HG03139 (cell line): Measurements from ENCODE around the gene CFAP57.

Experiments
- ATAC-seq: cut with Tn5 transposase; IDR thresholded peaks from one replicate; pipeline ENCODE4 v1.9.1; 2021; ENCODE audit not compliant: unreplicated experiment

The CFAP57 gene

DNA sequence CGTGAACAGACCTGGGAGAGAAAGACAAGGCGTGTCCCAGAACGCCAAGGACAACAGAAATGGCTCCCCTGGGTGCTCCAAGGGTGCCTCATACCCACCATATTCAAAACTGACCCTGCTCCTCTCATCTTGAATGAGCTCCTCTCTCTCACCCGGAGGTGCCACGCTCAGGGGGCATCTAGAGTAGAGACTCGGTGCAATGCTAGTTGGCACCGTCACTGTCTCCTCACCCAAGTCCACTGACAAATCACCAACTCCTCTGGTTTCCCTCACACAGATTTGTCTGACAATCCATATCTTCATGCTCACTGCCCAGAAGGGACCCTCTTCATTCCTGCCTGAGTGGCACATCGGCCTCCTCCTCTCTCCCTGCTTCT, 102.7 kb downstream of the CFAP57 start:
- ATAC-seq, result no peak

DNA sequence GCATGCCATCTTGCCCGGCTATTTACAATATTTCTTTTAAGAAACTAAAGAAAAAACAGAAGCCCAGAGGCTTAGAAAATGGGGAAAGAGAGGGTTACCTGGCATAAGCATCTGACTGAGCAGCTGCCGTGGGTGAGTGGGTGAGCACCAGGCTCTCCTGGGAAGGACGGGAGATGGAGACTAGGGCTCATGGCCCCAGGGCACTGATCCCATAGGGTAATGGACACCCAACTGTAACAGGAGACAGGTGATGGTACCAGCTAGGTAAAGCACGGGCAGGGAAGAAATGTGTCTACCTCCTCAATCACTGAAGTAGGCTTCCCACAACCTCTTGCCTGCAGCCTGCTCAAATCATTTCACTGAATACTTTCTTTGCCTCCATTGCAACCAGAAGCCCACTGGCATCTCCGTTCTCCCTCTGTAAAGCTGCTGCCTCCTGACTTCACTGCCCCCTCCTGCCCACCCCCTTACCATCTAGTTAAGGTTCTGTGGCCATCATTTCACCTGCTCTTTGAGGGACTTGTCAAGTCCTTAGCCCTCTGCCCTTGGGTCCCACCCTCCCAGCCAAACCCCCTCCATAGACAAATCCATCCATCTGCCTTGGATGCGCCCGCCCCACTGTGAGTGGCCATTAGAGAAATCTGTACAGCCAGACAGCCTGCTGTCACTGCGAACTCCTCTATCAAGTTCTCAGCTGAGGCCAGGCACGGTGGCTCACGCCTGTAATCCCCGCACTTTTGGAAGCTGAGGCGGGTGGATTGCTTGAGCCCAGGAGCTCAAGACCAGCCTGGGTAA, 103.9 kb downstream of the CFAP57 start:
- no peak for ATAC-seq

DNA sequence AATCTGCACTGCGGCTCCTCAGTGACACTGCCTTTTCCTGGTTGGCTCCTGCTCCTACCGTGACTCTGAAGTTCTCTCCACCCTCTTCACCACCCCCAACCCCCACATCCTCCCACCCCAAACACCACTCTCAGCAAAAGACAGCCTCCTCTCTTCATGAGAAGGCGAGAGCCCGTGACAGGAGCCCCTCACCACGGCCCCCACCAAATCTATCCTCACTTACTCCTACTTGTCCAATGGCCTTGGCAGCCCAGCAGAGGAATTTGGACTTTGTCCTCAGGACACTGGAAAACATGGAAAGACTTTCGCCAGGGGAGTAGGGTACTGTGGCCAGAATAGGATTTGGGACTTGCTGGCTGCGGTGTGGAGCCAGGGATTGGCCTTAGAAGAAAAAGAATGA, 104.5 kb downstream of the CFAP57 start:
- ATAC-seq, result no peak

DNA sequence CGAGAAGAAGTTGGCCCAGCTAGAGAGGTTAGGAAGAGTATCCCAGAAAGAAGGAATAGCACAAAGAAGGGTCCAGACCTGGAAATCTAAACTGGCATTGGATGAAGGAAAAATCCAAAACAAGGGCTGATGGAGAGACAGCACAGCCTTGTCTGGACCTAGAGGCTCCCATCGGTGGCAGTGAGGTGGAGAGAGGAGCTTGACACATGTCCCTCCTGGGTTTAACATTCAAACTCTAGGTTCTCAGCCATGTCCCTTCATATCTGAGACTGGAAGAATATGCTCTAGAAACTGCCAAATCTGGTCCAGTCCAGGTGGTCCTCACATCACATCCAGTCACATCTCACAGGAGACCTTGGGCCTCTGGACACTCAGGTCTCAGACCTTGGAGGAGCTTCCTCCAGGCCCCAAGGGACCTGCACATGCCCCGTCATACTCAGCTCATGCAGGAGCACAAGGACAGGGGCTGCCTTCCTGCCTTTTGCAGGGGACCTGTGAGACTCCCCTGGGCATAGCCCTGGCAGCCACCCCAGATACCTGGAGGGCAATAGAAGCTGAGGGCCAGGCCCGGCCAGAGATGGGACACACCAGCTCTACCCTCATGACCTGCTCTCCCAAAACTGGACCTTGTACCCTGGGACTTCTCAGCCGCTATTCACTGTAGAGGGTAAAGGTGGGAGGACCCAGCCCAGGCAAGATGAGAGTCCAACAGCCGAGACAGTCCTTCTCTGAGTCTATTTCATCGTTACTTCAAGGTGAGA, 105.2 kb downstream of the CFAP57 start:
- no peak for ATAC-seq

DNA sequence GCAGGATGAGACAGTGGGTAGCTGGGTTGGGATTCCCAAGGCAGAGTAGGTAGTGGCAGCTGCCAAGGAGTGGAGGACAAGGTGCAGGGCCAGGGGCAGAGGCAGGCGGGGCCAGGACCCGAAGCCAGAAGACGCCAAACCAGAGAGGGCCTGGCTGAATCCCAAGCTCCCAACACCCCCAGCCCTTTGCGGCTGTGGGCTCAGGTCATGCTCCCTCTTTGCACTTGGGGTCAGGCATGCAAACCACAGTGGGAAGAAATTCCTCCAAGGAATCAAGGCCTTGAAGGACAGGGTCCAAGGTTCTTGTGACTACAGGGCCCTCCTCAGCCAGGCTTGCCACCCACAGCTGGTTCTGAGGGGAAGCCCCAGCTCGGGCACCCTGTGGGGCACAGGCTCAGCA, 107.0 kb downstream of the CFAP57 start:
- ATAC-seq, result no peak

DNA sequence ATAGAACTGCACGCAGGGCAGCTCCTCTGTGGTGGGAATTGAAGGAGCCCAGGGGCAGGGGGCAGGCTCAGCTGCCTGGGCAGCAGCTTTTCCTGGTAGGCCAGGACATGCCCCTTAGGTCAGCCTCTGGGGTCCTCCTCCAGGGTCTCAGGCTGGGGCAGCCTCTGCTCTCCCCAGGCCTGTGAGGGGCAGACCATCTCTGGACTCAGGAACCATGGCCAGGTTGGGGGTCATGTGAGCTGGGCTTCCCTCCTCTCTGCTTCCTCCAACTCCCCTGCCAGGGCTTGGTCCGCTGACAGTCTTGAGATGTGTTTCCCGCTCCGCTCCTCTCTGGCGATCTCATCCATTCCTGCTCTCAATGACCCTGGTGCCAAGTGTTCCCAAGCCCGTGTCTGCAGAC, 107.5 kb downstream of the CFAP57 start:
- ATAC-seq, result no peak

DNA sequence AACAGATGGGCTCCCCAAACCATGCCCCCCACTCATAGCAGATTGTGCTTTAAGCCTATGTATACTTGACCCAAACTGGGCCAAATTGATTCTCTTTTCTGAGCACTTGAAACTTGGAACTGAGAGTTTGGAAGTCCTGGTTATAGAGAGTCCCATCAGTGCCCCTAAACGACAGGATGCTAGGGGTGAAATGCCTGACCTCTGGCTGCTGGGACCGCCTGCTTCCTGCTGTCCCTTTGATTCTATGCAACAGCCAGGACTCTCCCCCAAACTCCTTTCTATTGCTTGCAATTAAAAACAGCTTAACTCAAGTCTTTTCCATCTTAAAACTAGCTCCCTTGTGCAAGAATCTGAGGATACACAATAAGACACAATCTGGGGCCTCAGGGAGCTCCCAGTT, 108.6 kb downstream of the CFAP57 start:
- no peak for ATAC-seq

DNA sequence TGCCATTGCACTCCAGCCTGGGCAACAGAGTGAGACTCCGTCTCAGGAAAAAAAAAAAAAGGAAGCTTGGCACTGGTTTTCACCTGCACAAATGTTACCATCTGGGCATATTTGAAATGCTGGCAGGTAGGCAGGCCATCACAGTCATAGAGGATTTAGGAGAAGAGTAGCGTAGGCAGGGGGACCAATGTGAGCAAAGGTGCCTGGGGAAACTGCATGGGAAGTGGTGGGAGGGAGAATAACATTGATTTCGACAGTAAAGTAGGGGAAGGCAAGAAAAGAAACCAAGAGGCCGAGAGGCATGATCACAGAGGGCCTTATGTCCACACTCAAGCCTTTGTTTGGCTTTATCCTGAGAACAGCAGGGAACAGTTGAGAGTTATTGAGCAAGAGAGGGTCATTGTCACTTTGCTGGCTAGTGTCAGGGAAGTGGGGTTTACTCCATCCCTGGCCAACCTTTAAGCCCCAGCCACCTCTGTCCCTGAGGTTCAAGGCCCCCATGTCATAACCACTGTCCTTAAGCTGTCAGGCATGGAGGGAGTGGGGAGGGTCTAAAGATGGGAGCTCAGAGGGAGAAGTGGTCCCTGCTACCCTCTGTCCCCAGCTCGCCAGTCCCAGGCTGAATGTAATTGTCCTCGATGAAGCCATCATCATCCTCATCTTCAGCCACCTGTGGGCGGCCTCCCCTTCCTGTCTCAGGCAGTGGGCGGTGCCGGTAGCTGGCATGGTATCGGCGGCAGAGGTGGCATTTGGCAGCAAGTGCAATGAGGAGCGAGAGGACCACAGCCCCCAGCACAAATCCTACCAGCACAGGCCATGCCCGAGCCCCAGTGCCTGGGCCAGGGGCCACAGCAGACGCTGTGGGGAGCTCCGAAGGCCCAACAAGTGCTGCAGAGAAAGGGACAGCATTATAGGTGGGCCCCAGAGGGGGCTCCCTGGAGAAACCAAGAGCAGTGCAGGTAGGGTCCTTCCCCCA, 110.4 kb downstream of the CFAP57 start:
- ATAC-seq, result no peak

DNA sequence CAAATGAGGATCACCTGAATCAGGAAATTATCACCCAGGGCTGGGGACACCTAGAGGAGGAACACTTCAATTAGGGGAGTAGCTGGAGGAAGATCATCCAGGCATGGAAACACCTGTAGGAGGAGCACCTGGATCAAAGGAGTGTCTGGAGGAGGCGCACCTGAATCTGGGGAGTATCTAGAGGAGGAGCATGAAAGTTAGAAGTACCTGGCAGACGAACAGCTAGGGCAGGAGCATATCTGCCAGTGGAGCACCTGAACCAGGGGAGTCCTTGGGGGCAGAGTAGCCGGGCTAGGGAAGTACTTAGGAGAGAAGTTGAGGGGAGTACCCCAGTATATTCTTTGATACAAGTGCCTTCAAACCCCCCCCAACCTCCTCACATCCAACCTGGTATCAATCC, 111.9 kb downstream of the CFAP57 start:
- no peak for ATAC-seq

DNA sequence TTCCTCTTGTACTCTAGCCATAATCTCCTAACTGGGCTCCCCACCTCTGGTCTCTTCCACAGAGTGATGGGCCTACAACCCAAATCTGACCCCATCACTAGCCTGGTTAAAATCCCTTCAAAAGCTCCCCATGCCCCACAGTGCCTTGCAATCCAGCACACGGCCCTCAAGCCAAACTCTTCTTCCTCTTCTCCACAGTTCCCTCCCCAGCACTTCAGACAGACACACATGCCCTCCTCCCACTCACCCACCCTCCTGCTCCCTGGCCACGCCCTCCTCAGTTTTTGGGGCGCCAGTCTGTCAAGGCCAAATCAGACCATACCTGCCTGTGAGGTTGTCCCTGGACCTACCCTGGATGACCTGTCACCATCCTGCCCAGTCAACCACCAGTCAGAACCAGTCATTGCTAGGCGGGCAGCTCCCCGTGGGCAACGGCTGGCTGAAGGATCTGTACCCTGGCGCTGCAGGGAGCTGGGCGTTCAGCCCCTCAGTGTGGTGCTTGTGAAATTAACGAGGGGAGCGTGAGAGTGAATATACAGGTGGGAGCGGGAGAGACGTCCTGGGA, 112.5 kb downstream of the CFAP57 start:
- no peak for ATAC-seq

DNA sequence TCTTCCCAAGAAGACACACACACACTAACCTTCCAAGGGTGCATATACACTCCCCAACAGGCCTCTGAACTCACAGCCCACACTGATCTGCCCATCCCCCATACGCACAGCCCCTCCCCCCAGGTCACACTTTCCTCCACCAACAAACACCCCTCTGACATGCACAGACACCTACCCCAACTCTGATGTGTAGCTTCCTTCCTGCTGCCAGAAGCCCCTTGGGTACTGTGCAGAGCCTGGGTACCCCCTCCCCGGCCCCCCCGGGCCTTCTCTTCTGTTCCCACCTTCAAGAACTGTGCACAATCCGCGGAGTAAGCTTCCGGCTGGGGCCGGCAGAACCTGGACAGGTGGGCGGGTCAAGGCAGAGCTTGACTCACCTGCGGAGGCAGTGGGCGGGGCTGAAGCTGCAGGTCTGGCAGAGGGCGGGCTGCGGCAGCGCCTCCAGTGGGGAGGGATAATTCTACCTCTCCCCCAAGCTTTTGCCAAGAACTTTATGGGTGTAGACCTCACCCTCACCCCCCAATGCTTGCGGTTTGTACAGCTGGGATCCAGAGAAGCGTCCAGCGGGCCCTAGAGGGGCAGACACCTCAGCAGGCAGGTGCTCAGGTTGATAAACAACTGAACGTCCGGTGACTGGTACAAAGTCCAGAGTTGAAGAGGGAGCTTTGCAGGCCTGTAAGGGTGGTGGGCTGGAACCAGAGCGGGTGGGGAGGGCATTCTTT, 113.3 kb downstream of the CFAP57 start, which contains the start of gene C1orf210:
Gene C1orf210, minus strand, starts transcription at position 313 of the 722 bp plus-strand sequence. CDS start 2,311 bp downstream, outside the sequence.
- no peak for ATAC-seq

DNA sequence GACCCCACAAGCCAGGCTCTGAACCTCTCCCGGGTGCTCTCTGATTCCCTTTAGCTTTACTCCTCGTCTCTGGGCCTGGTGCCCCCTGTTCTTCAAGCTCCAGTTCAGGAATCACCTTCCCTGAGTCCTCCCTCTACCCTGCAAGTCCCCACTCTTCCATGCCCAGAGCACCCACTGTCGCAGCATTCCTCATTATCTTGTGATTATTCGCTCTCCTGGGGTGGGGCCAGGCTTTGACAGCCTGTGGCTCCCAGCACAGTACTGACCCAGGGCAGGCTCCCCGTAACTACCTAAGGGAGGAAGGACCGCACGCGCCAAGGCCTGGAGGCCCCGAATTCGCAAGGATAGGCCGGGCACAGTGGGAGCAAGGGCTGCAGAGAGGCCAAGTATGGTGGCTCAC, 114.0 kb downstream of the CFAP57 start:
- ATAC-seq, result no peak

DNA sequence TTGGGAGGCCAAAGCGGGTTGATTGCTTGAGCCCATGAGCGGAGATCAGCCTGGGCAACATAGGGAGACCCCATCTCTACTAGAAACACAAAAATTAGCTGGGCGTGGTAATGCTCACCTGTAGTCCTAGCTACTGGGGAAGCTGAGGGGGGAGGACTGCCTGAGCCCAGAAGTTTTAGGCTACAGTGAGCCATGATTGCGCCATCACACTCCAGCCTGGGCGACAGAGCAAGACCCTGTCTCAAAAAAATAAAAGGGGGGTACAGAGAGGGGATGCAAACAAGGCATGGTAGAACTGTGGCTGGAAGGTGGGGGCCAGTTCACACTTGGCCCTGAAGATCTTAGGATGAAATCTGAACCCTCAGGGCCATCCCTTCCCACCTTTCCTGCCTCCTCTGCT, 114.4 kb downstream of the CFAP57 start:
- ATAC-seq, result no peak

DNA sequence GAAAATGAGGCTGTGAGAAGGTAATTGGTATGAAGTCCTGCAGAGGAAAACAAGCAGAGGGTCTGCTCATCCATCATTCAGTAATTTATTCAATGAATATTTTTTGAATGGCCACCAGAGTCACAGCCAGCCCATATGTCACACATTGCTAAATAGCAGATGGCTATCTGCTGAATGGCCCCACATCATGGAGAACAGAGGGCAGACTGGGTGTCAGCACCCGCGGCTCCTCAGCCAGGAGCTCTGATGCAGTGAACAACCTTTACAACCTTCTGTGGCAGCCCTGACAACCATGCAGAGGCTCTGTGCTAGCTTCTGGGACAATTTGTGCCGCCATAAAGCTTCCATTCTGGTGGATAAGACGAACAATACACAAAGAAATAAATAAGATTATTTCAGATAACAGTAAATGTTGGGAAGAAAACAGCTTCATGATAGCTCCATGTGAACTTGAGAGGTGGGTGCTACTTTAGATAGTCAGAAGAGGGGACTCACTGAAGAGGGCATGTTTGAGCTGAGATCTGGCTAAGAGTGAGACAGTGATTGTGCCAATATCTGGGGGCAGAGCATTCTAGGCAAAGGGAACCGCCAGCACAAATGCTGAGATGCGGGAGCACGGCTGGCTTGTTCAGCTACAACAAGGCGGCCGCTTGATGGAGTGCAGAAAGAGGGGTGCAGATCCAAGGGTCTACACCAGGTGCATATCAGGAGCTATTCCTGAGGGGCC, 116.1 kb downstream of the CFAP57 start:
- ATAC-seq, result no peak

DNA sequence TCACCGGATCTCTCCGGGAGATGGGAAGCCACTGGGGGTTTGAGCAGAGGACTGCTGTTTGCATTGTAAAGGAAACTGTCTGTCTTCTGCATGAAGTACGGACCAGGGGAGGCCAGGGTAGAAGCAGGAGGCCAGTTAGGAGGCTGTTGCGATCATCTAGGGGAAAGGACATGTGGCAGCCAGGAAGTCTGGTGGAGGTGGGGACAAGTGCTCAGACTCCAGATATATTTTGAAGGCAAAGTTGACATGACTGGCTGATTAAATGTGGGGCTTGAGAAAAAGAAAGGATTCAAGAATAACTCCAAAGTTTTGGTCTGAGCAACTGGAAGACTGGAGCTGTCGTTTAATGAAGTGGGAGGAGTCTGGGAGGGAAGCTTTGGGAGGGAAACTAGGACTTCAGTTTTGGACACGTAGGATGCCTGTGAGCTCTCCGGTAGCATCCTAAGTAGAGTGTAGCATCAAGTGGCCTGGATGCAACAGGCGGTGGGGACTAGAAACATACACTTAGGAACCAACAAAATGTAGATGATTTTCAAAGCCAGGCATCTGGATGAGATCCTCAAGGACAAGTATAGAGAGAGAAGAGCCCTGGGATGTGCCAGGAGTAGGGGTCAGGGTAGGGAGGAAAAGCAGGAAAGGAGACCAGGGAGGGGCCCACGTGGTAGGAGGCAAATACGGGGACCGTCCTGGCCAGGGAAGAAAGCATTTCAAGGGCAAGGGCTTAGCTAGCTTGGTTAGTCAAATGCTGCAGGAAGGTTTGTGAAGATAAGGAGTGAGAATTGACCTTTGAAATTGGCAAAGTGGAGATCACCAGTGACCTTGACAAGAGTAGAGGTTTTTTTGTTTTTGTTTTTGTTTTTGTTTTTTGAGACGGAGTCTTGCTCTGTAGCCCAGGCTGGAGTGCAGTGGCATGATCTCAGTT, 116.9 kb downstream of the CFAP57 start:
- ATAC-seq, result no peak

DNA sequence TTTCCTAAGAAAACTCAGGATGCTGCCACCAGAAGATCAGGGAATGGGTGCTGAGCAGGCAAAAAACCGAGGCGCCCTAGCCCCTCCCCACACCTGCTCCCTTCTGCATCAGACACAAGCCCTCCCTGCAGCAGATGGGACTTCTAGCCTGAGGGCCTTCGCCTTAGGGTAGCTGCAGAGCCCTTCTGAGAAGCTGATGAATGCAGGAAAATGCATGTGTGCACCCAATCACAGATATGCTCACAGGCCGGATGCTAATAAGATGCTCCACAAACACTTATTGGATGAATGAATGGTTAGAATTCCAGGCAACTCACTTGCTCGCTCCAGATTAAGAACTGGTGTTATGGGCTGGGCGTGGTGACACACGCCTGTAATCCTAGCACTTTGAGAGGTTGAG, 120.1 kb downstream of the CFAP57 start:
- ATAC-seq, result no peak

DNA sequence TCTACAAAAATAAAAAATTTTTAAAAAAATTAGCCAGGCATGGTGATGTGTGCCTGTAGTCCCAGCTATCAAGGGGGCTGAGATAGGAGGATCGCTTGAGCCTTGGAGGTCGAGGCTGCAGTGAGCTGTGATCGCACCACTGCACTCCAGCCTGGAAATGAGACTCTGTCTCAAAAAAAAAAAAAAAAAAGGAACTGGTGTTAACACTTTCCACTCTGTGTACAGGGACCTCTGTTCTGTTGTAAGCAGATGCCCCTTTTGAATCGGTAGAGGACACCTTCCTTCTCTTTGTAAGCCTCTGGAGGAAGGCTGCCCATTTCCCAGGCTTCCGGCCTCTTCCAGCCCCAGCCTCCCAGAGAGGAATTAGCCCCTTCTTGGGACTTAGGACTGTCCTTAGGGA, 120.5 kb downstream of the CFAP57 start:
- no peak for ATAC-seq

DNA sequence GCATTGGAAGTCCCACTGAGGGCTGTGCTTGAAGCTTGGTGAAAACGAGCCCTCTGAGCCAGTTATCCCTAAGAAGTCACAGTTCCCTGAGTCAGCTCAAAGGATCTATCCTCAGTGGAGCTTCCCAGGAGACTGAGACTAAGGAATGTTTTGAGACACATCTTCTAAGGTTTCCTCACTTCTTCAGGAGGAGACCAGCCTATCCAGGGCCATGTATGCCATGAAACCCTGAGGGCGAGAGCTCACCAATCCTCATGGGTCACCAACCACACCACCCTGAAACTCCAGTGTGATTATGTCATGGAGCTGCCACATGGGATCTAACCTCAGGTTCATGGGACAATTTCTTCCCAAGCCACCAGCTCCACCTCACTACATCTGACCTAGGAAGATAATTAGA, 121.0 kb downstream of the CFAP57 start:
- ATAC-seq, result no peak
